NCI-H526 (cell line): ENCODE measurements around the gene PRKAG2.
"Not testable (repeated sequence)": the region's sequence is repeated elsewhere in the genome, so short reads cannot be mapped to it uniquely, and the experiment has no call there.

ENCODE experiments used
- DNase-seq, 2 experiments: peaks; one replicate each; lab custom pipeline; 2025; lab: John Stamatoyannopoulos, UW

The PRKAG2 gene

DNA sequence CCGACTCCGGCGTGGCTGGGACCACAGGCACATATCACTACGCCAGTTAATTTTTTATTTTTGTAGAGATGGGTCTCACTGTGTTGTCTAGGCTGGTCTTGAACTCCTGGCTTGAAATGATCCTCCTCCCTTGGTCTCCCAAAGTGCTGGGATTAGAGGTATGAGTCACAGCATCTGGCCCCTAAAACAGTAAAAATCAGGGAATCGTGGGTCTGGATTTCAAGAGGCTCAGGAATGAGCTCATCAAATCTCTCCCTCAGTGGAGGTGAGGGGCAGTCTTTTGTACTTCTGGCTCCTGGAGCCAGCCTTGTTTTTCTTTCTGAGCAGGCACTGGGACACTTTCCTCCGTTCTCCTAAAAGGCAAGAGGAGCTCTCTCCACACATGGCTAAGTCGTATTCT lies 325.1 kb downstream of the PRKAG2 start:
- DNase-seq: no peak

DNA sequence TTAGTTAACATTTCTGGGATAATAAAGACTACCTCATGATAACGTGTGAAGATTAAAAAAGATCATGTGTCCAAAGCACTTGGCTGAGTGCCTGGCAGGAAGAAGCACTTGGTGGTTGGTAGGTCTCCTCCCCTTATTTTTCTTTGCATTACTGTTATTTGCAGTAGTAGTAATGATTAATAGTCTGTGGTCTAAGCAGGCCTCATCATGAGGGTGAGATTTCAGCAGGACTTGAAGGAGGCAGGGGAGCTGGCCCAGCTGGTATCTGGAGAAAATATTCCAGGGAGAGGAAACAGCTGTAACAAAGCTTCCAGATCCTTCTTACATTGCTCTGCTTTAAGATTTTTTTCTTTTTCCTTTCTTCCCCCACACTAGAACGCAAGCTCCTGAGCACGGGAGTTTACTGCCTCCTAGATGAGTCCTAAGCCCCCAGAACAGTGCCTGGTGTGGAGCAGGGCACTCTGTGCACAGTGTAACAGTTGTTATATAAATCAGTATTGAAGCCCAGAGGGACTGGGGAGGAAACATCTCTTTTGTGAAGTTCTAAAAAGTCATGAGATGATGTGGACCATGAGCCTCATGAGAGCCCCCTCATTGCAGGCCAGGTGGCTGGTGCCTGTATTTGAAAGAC lies 326.1 kb downstream of the PRKAG2 start:
- no peak for DNase-seq

DNA sequence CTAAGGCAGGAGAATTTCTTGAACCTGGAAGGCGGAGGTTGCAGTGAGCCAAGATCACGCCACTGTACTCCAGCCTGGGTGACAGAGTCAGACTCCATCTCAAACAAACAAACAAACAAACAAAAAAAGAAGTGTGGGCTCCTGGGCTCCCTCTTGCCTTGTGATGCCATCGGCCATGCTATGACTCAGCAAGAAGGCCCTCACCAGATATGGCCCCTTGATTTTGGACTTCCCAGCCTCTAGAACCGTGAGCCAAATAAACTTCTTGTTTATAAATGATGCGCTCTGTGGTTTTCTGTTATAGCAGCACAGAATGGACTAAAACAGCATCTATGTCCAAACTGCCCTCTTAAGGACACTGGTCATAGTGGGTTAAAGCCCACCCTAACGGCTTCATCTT lies 327.3 kb downstream of the PRKAG2 start:
- DNase-seq: no peak

DNA sequence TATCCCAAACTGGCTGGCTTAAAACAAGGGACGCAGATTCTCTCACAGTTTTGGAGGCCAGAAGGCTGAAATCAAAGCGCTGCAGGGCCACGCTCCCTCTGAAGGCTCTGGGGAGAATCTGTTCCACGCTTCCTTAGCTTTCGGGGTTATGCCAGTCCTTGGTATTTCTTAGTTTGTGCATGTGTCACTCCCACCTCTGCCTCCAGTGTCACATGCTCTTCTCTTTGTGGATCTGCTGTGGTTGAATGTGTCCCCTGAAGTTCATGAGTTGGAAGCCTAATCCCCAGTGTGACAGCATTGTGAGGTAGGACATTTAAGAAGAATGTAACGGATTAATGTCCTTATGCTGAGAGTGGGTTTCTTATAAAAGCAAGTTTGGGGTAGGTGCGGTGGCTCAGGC lies 327.8 kb downstream of the PRKAG2 start:
- DNase-seq: no peak

DNA sequence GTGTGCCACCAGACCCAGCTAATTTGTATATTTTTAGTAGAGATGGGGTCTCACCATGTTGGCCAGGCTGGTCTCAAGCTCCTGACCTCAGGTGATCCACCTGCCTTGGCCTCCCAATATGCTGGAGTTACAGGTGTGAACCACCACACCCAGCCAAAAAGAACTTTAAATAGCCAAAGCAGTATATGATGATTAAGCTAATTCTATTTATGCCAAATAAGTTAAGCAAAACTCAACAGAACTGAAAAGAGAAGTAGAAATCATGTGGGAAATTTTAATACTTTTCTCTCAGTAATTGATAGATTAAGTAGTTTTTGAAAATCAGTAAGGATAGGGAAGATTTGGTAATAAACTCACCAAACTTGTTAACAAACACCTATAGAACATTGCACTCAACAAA lies 332.7 kb downstream of the PRKAG2 start:
- no peak for DNase-seq

DNA sequence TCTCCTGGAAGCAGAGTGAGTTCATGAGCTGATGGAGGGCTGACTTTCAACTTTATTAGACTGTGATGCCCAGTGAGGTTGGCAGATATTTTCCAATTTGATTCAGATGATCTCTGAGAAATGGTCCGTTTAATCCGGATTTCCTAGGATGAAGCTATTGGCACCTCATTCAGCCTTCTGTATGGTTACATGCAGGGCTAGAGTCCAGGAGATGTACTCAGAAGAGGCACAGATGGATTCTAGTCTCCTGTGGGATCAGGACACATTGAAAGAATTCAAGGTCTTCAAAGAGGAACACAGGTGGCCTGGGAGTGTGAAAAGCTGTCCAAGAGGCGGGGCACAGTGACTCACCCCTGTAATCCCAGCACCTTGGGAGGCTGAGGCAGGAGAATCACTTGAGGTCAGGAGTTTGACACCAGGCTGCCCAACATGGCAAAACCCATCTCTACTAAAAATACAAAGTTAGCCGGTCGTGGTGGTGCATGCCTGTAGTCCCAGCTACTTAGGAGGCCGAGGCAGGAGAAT lies 334.2 kb downstream of the PRKAG2 start:
- no peak for DNase-seq

DNA sequence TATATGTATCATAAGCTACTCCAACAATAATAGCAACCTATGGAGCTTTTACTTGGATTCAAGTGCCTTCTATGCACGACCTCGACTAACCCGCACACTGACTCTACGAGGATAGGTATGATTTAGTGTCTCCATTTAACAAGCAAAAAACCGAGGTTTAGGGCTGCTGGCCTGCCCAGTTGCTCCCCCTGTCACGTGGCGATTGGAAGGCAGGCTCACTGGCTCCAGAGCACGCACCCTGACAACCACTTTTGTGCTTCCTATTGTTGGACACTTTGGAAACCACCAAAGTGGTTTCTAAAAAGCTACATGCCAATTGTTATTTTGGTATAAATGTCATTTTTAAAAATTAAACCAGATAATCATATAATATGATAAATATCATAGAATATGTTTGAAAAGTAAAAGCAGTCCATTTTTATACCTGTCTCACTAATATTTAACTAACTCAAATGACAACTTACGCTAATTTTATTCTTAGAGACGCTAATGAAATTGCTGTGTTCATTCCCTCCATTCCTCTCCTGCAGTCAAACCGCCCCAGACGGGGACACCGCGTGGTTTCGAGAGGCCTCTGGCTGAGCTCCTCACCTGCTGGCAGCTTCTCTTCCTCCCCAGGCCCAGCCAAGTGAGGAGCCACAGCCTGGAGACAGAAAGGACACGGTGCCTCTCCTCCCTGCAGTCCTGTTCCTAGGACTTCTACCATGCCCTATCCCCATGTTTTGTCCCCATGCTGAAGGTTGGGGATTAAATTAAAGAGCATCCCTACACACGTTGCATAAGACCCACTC lies 335.0 kb downstream of the PRKAG2 start:
- DNase-seq: no peak

DNA sequence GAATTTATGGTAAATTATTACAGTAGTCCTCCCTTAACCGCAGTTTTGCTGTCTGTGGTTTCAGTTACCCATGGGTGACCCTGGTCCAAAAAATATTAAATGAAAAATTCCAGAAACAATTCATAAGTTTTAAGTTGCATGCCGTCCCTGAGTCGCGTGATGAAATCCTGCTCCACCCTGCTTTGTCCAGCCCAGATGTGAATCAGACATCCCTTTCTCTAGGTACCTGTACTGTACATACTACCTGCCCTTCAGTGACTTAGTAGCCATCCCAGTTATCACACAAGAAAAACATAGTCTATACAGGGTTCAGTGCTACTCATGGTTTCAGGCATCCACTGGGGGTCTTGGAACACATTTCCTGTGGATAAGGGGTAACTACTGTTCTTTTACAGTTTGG lies 336.8 kb downstream of the PRKAG2 start:
- no peak for DNase-seq

DNA sequence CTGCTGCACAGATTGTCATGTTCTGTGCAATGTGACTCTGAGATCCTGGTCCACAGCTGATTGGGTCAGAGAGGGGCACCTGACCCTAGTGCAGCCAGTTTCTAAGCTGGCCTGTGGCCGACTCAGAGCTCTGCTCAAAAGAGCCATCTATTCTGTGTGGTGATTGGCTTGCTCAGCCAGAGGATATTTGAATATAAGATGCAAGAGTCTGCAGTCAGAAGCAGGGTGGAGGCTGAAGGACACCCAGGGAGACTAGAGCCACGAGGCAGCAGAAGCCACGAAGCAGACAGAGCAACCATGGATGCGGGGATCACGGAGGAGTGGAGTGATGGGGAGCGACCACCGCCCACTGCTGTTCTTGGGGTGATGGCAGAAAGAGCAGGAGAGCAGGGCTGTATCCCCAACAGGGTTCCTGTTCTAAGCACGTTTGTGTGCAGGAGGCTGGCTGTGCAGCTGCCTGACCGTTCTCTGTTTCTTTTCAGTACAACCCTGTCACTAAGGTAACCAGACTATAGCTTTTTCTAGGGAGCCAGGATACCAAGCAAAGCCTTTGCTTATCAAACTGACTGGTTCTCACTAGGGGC lies 337.7 kb downstream of the PRKAG2 start:
- peak; percentile 34 to 65 for DNase-seq

DNA sequence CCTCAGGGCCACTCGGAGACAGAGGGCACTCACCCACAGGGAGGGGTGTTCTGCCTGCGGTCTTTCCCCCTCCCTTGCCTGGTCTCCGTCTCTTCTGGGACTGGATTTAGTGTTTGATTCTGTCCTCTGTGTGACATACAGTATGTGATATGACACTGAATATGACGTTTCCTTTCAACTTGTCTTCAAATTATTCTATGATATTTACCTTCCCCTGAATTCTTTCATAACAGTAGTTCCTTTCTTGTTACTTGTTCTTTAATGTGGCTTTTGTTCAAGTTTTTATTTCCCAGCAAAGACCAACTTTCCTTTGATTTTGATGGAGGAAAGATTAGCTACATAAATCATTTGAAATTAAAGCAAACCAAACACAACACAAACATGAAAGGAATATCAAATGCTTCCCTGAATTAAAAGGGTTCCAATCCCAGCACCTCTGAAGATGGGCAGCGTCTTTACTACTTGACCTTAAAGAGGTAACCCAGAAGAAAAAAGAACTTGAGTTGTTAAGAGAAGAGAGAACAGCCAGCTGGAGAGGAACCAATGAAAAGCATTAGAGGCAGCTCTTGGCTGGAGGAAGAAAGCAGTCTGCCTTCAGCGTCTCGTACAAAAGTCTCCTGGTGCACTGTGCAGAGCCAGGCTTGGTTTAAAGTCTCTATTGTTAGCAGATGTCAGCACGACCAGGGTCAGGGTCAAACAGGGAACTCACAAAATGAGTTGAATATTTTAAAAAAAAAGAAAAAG lies 338.9 kb downstream of the PRKAG2 start:
- no peak for DNase-seq

DNA sequence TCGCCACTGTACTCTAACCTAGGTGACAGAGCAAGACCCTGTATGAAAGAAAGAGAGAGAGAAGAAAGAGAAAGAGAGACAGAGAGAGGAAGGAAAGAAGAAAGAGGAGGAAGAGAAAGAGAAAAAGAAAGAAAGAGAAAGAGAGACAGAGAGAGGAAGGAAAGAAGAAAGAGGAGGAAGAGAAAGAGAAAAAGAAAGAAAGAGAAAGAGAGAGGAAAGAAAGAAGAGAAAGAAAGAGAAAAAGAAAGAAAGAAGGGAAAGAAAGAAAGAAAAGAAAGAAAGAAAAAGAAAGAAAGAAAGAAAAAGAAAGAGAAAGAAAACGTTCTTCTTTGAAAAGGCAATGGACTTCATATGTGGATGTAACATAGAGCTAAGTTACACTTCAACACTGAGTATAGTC lies 340.7 kb downstream of the PRKAG2 start:
- not testable (repeated sequence) for DNase-seq

DNA sequence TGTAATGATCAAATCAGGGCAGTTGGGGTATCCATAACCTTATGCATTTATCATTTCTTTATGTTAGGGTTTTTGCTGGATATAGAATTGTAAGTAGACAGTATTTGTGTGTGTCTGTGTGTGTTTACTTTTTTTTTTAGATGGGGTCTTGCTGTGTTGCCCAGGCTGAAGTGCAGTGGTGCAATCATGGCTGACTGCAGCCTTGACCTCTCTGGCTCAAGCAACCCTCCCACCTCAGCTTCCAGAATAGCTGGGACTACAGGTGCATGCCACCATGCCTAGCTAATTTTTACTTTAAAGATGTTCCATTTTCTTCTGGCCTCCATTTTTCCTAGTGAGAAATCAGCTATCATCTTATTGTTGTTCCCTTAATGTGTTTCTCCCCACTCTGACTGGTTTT lies 347.1 kb downstream of the PRKAG2 start:
- DNase-seq: no peak

DNA sequence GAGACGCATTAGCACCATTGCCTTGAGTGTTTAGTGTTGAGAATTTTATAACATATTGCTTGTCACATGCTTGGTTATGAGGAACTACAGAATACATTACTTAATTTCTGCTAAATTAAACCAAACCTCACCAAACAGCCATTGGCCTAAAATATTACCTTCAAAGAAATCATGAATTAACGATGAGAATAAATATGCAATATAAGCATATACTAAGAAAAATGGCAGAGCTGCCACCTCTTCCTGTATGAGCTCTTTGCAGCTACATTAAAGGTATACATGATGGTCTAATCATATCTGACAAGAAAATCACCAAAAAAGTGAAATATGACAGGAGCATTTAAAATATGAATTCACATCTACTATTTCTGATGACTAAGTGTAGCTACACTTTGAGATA lies 352.1 kb downstream of the PRKAG2 start:
- no peak for DNase-seq

DNA sequence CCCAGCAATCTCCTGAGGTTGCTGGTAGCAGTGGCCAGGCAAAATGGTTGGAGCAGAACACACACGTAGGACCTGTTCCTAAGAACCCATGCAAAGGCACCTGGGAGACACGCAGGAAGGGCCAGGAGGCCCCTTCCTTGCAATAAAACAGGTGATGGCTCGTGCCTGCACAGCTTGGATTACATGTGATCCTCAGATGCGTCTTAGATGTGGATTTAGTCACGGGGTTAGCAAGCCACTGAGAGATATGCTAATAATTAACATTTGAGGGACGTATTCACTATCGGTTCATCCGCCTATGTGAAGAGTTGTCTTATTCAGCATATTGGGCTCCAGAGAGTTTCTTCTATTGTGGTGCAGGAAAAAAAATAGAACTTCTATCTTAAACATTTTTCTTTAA lies 352.6 kb downstream of the PRKAG2 start:
- no peak for DNase-seq

DNA sequence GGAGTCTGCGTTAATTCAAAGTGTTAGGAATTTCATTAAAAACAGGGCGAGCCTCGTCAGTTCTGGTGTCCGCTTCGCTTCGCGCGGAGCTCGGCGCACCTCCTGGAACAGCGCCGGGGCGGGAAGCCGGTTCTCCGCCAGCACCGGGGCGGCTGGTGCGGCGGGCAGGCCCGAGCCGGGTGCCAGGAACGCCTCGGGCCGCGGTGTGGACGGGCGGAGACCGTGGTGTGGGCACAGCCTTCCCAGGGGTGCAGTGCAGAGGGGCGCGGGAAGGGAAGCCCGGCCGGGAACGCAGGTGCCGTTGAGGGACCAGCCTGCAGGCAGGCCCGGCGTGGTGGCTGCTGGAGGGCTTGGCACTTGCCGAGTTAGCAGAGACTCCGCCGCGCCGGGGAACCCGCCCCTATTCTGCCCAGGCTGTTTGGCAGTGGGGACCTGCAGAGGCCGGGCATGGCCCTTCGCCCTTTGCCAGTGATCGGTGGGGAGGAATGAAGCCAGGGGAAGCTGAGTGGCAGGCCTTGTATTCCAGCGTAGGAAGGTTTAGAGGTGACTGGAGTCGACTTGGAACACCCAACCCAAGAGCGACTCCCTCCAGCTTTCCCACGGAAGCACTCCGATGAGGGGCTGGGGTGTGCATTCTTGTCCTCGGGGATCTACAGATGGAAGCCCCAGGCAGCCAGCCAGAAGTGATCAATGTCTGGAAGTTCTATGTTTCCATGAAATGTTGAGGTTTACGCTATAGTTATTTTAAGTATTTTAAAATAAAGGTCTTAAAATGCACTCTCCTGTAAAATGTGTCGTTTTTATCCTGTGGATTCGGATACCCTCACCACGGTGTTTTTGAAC lies 356.3 kb downstream of the PRKAG2 start:
- DNase-seq: peak in 1 of 2 experiments; percentile 39

DNA sequence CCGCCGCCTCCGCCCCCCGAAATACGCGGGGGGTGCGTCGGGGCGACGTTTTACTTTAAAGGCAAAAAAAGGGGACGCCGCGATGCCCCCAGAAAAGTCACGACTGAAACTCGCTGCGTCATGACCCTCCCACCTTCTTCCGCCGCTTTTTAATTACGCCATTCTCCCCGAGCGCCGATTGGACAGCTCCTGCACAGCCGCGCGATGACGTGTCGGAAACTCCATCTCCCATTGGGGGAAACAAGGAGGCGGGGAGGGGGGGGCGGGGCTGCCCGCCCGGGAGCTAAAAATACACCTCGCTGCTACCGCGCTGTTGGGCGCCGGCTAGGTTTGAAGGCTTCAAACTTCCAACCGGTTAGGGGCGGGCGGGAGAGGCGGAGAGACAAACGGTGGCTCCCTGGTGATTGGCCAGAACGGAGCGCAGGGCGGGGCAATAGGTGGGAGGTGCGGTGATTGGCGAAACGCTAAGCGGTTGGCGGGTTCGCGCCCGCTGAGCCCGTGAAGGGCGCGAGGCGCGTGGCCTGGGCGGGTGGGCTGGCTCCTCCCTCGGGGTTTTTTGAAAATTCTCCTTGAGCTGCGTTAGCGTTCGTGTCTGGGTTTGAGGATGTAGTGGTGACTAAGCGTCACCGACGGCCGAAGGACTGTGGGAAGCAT lies 357.0 kb downstream of the PRKAG2 start, which contains the start of gene RHEB:
Gene RHEB, minus strand, starts transcription at position 131 of the 654 bp plus-strand sequence. CDS start 384 bp downstream, outside the sequence.
- DNase-seq: peak; percentile 99 to 100

DNA sequence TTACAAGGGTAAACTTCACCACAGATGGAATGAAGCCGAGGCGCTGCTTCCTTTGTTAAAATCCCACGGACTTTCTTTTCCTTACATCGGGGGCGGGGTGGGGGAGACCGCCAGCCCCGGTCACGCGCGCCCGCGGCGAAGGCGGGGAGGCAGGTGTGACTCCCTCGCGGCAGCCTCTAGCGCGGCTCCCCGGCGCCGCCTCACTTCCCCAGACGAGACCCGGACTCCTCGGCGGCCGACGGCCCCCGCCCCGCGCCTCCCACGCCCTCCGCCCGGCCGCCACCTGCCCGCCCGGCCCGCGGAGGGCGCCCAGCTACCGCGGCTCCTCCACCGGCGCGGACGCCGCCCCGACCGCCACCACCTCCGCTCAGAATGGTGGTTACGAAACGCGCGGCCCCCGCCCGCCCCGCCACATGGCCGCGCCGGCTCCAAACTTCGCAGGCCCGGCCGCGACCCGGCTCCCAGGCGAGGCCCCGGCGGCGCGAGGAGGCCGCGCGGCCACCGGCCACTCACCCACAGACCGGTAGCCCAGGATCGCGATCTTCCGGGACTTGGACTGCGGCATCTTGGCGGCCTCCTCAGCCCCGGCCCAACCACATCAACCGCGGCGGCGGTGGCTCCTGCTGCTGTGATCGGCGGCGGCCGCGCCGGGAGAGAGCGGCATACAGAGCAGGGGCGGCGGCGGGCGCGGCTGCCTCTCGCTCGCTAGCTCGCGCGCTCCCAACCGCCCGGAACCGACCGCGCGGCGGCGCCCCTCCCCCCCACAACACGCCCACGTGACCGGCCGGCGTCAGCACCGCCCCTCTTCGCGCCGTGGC lies 357.8 kb downstream of the PRKAG2 start:
- peak in 1 of 2 experiments; percentile 49 for DNase-seq

DNA sequence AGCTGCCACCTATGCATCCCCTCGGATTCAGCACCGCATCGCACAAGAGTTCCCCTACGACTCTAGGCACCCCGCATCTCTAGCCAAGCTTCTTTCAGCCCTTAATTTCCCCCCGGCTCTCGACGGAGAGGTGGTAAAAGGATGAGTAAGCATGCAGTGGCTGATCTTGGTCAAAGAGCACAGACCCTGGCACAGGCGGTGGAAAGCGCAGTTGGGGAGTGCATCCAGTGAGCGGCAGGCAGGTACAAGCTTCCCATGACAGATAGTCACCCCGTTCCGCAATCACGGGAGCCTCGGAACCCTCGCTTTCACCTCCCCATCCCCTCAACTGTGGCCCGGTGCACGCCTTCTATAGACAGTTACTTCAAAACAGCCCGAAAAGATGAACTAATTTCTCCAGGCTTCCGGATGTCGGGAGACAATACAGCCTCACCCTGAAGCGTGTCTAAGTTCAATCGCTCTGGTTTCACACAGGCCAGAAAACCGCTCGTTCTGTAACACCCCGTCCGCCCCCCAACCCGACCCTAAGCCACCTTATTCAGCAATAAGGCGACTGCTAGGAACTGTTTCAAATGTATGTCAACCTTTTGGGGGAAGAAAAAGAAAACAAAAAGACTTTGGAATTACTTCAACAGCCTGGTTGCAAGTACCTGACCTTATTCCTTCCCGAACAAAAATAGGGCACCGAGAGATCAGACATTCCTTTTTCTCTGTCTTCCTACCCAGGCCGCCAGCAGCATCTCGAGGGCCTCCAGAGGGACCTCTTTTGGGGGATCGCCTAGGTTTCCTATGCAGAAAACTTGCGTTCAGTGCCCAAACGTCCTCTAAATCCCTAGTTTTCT lies 358.6 kb downstream of the PRKAG2 start:
- peak in 1 of 2 experiments; percentile 57 for DNase-seq

DNA sequence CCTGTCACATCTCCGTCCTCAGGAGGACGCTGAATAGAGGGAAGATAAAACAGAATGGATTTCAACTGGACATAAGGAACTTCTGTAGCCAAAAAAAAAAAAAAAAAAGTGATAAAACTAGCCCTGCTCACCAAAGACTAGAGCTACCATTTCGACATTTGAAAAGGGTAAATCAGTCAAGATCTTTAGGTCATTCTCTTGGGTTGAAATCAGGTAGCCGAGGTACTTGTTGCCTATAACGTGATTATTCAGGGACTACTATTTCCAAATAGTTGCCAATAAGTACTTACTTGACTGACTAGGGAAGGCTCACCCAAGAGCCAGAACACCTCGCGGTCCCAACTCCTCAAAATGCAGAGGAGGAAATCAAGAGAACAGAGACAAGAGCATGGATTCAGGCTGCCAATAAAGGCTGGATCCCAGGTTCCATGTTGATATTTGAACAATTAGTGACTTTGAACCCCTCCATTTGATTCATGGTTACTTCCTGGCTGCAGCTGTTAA lies 359.3 kb downstream of the PRKAG2 start:
- no peak for DNase-seq
